ENCODE data around the gene HIVEP3.

HIVEP3 gene

DNA sequence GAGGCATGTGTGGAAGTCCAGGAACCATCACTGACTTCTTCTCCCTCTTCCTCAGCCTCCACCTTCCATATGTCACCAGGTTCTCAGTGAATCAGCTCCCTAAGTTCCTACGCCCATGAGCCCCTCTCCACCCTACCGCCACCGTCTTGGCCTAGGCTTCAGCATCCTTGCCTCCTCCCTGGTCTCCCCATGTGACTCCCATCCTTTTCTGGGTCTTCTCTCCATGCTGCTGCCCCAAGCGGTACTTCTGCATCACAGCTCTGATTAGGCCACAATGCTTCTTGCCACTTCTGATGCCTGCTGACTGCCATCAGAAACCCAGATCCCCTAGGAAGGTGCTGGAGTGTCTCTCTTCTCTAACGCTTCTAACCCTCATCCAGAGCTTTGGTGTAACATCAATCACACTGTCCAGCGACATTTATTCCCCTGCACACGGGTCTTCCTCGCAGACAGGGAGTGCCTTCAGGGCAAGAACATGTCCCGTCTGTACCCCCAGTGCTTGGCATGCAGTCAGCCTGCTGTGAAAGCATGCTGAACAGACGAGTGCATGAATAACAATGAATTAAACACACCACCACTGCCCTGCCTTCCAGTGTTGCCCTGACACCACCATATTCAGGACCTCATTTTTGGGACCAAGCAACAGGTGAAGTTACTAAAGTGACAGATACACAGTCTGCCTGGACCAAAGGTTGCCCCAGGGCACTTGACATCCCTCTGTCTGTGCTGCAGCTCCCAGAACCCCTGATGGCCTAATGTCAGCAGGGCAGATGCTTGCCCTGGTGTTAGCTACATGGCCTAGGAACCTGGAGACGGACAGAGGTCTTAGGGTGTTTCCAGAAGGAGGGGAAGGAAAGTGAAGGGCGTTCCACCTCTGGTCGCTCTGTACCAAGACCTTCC is 275.6 kb downstream of the HIVEP3 start:
- H3K4me3 ChIP-seq (ENCODE audit: low read depth, low read length): no peak overlapping the region
- no peak overlapping the region for H2AFZ ChIP-seq
- no peaks in the 10 kb centered on the region for H3K27me3 ChIP-seq (ENCODE audit: control insufficient read depth, insufficient read depth, low read length)
- H3K9me3 ChIP-seq (ENCODE audit: control insufficient read depth, low read length): no peaks in the 10 kb centered on the region
- H3K4me2 ChIP-seq (ENCODE audit: low read length): no peak overlapping the region
- no peak overlapping the region for H3K9ac ChIP-seq
- no peaks in the 10 kb centered on the region for H3K36me3 ChIP-seq (ENCODE audit: control insufficient read depth, insufficient read depth, low read length)
- H3K4me1 ChIP-seq: no peaks in the 10 kb centered on the region
- TF ChIP-seq, protein P1, sequence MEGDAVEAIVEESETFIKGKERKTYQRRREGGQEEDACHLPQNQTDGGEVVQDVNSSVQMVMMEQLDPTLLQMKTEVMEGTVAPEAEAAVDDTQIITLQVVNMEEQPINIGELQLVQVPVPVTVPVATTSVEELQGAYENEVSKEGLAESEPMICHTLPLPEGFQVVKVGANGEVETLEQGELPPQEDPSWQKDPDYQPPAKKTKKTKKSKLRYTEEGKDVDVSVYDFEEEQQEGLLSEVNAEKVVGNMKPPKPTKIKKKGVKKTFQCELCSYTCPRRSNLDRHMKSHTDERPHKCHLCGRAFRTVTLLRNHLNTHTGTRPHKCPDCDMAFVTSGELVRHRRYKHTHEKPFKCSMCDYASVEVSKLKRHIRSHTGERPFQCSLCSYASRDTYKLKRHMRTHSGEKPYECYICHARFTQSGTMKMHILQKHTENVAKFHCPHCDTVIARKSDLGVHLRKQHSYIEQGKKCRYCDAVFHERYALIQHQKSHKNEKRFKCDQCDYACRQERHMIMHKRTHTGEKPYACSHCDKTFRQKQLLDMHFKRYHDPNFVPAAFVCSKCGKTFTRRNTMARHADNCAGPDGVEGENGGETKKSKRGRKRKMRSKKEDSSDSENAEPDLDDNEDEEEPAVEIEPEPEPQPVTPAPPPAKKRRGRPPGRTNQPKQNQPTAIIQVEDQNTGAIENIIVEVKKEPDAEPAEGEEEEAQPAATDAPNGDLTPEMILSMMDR (IDR thresholded peaks at IDR 0.05): no peak
- no peaks in the 10 kb centered on the region for H3K79me2 ChIP-seq
- H3K27ac ChIP-seq: no peak overlapping the region

DNA sequence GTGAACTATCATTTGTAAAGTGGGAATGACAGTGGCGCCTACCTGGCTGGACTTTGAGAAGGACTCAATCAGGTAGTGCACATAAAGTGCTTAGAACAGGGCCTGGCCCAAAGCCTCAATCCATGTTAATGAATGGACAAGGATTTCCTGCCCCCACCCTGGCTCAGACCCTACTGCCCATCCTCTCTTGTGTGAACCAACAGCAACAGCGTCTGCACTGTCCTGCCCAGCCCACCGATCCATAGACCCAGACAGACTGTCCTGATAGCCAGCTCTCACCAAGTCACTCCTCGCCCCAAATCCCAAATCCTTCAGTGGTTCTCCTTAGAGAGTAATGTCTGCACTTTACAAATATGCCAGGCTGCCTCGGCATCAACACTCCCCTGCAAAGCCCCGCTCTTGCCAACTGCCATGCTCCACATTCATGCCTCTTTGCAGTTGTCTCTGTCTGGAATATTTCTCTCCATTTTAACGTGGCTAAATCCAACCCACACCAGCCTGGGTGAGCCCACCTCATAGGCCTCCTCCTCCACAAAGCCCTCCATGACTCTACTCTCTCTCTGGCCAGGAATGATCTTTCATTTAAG is 276.7 kb downstream of the HIVEP3 start:
- no peaks in the 10 kb centered on the region for H3K79me2 ChIP-seq
- H3K9ac ChIP-seq: no peak overlapping the region
- no peaks in the 10 kb centered on the region for H3K27me3 ChIP-seq (ENCODE audit: control insufficient read depth, insufficient read depth, low read length)
- H2AFZ ChIP-seq: no peak overlapping the region
- H3K9me3 ChIP-seq (ENCODE audit: control insufficient read depth, low read length): no peaks in the 10 kb centered on the region
- H3K4me3 ChIP-seq (ENCODE audit: low read depth, low read length): no peak overlapping the region
- TF ChIP-seq, protein P1 (IDR thresholded peaks at IDR 0.05): no peak
- H3K4me2 ChIP-seq (ENCODE audit: low read length): no peak overlapping the region
- H3K27ac ChIP-seq: no peak overlapping the region
- no peaks in the 10 kb centered on the region for H3K4me1 ChIP-seq
- no peaks in the 10 kb centered on the region for H3K36me3 ChIP-seq (ENCODE audit: control insufficient read depth, insufficient read depth, low read length)

DNA sequence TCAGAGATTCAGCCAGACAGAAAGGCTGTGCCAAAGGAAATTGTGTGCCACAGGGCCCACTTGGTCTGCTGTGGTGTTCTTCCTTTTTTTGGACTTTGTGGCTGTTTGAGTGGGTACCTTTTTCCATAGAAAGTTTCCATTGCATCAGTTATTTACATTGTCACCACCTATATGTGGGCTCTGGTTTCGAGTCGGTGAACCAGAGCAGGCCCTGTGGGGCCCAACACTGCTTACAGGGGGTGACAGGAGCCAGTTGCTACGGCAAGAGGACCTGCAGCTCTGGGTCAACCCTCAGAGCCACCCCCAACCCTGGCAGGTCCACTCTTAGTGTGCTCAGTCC is 277.3 kb downstream of the HIVEP3 start:
- Histone ChIP-seq H3K27me3 (ENCODE audit: control insufficient read depth, insufficient read depth, low read length) (no peaks in the 10 kb centered on the region), H3K4me2 (ENCODE audit: low read length) (no peak overlapping the region), H3K4me3 (ENCODE audit: low read depth, low read length) (no peak overlapping the region), H3K36me3 (ENCODE audit: control insufficient read depth, insufficient read depth, low read length) (no peaks in the 10 kb centered on the region), H3K79me2 (no peaks in the 10 kb centered on the region), H3K9me3 (ENCODE audit: control insufficient read depth, low read length) (no peaks in the 10 kb centered on the region), H3K27ac (no peak overlapping the region), H3K9ac (no peak overlapping the region), H2AFZ (no peak overlapping the region), H3K4me1 (no peaks in the 10 kb centered on the region)
- TF ChIP-seq, protein P1 (IDR thresholded peaks at IDR 0.05): no peak

- no peaks in the 10 kb centered on the region for H3K79me2 ChIP-seq
- no peak overlapping the region for H3K4me2 ChIP-seq (ENCODE audit: low read length)
- no peaks in the 10 kb centered on the region for H3K36me3 ChIP-seq (ENCODE audit: control insufficient read depth, insufficient read depth, low read length)
- no peak overlapping the region for H3K27ac ChIP-seq
- no peak overlapping the region for H3K9ac ChIP-seq
- TF ChIP-seq, protein P1 (IDR thresholded peaks at IDR 0.05): no peak
- no peaks in the 10 kb centered on the region for H3K27me3 ChIP-seq (ENCODE audit: control insufficient read depth, insufficient read depth, low read length)
- no peaks in the 10 kb centered on the region for H3K9me3 ChIP-seq (ENCODE audit: control insufficient read depth, low read length)
- H3K4me1 ChIP-seq: no peaks in the 10 kb centered on the region
- no peak overlapping the region for H3K4me3 ChIP-seq (ENCODE audit: low read depth, low read length)
- H2AFZ ChIP-seq: no peak overlapping the region
Observed at GRCh38 chr1:41640756-41641474, 277.8 kb downstream of the HIVEP3 start.

All from parathyroid adenoma (tissue), 2 donors.